ENCODE measurements around the gene SULT2A1. TPM values are rescaled to one million over a fixed set of nuclear protein-coding genes. Genes with fewer than 3 reads are reported as not detected.

Gene SULT2A1
- total RNA-seq, 4 donors from 2014 or later, result not detected

GRCh38 chr19:47891923-47892666, 6.0 kb upstream of the SULT2A1 start:
- WGBS, 2 donors (ENCODE audit: low coverage in 1 of 2), result 30 to 57% methylated on average over 5 to 7 of the region's 7 CpGs
- no peak overlapping the region for H3K4me3 ChIP-seq
- H3K27me3 ChIP-seq, result no peaks in the 10 kb centered on the region
- no peak for TF ChIP-seq POLR2A (IDR thresholded peaks at IDR 0.05)
- TF ChIP-seq POLR2AphosphoS5 (IDR thresholded peaks at IDR 0.05), result no peak
- no peak for TF ChIP-seq EP300 (IDR thresholded peaks at IDR 0.05)
- no peak for TF ChIP-seq CTCF (IDR thresholded peaks at IDR 0.05)
- H3K36me3 ChIP-seq, result no peaks in the 10 kb centered on the region
- no peak for ATAC-seq
- no peaks in the 10 kb centered on the region for H3K4me1 ChIP-seq
- H3K27ac ChIP-seq, result no peak overlapping the region
- peaks cover 0 to 14% (median 0%) of the 10 kb centered on the region in 3 donors for H3K9me3 ChIP-seq

- no peak for ATAC-seq
- TF ChIP-seq CTCF (IDR thresholded peaks at IDR 0.05) (no peak), POLR2A (IDR thresholded peaks at IDR 0.05) (no peak), EP300 (IDR thresholded peaks at IDR 0.05) (no peak), POLR2AphosphoS5 (IDR thresholded peaks at IDR 0.05) (no peak)
- Histone ChIP-seq H3K4me3 (no peak overlapping the region), H3K9me3 (peaks cover 0 to 14% (median 0%) of the 10 kb centered on the region in 3 donors), H3K27me3 (no peaks in the 10 kb centered on the region), H3K27ac (no peak overlapping the region), H3K36me3 (no peaks in the 10 kb centered on the region), H3K4me1 (no peaks in the 10 kb centered on the region)
- 25 to 100% methylated on average over 1 of the region's 2 CpGs for WGBS, 2 donors (ENCODE audit: low coverage in 1 of 2)
Observed at GRCh38 chr19:47891622-47891922, 5.5 kb upstream of the SULT2A1 start.

GRCh38 chr19:47890865-47891621, 4.9 kb upstream of the SULT2A1 start:
- H3K4me1 ChIP-seq, result no peaks in the 10 kb centered on the region
- peaks cover 0 to 11% (median 0%) of the 10 kb centered on the region in 3 donors for H3K9me3 ChIP-seq
- no peaks in the 10 kb centered on the region for H3K36me3 ChIP-seq
- no peak overlapping the region for H3K4me3 ChIP-seq
- TF ChIP-seq POLR2AphosphoS5 (IDR thresholded peaks at IDR 0.05) (no peak), EP300 (IDR thresholded peaks at IDR 0.05) (no peak), CTCF (IDR thresholded peaks at IDR 0.05) (no peak), POLR2A (IDR thresholded peaks at IDR 0.05) (no peak)
- no peak for ATAC-seq
- 65 to 73% methylated on average over 5 to 7 of the region's 7 CpGs for WGBS, 2 donors (ENCODE audit: low coverage in 1 of 2)
- no peaks in the 10 kb centered on the region for H3K27me3 ChIP-seq
- H3K27ac ChIP-seq, result no peak overlapping the region

- Histone ChIP-seq H3K9me3 (no peaks in the 10 kb centered on the region), H3K36me3 (no peaks in the 10 kb centered on the region), H3K27me3 (peaks cover 18% of the 10 kb centered on the region), H3K4me3 (no peak overlapping the region), H3K4me1 (no peaks in the 10 kb centered on the region), H3K27ac (no peak overlapping the region)
- WGBS, 2 donors (ENCODE audit: low coverage in 1 of 2), result 60 to 61% methylated on average over 1 to 4 of the region's 5 CpGs
- ATAC-seq, result no peak
- TF ChIP-seq POLR2A (IDR thresholded peaks at IDR 0.05) (no peak), EP300 (IDR thresholded peaks at IDR 0.05) (no peak), CTCF (IDR thresholded peaks at IDR 0.05) (no peak)
Observed at GRCh38 chr19:47885067-47885463, 1.1 kb downstream of the SULT2A1 start.

GRCh38 chr19:47882890-47883289, 3.2 kb downstream of the SULT2A1 start:
- Histone ChIP-seq H3K4me1 (no peaks in the 10 kb centered on the region), H3K36me3 (no peaks in the 10 kb centered on the region), H3K27ac (no peak overlapping the region), H3K27me3 (peaks cover 34% of the 10 kb centered on the region), H3K9me3 (no peaks in the 10 kb centered on the region), H3K4me3 (no peak overlapping the region)
- TF ChIP-seq EP300 (IDR thresholded peaks at IDR 0.05) (no peak), CTCF (IDR thresholded peaks at IDR 0.05) (no peak), POLR2A (IDR thresholded peaks at IDR 0.05) (no peak), POLR2AphosphoS5 (IDR thresholded peaks at IDR 0.05) (no peak)
- 48% methylated on average over 3 of the region's 3 CpGs; no CpG with 5 or more reads in 1 of the 2 donors for WGBS, 2 donors (ENCODE audit: low coverage in 1 of 2)
- no peak for ATAC-seq

All from gastroesophageal sphincter (tissue), 4 donors.